Stimulated activated CD4-positive, alpha-beta T cell treated with anti-CD3 and anti-CD28 coated beads, Interleukin-1b, Interleukin-23, amount 100 ng/mL, for 48 hours (primary cell): ENCODE data around the gene SGMS2.
A peak's percentile ranks its signal among the peaks of the same experiment; 100 is the strongest.

Experiments used
- DNase-seq: peaks from one replicate; pipeline ENCODE4 v3.0.0-alpha.2; 2020

Gene SGMS2

GRCh38 chr4:107831140-107831539 lies 6.4 kb downstream of the SGMS2 start:
- no peak for DNase-seq

- no peak for DNase-seq
Observed at GRCh38 chr4:107832275-107832807, 7.6 kb downstream of the SGMS2 start.

- no peak for DNase-seq
Observed at GRCh38 chr4:107834241-107834794, 9.6 kb downstream of the SGMS2 start.

- DNase-seq, result no peak
Observed at GRCh38 chr4:107835406-107835805, 10.7 kb downstream of the SGMS2 start.

- no peak for DNase-seq
Observed at GRCh38 chr4:107837317-107837716, 12.6 kb downstream of the SGMS2 start.

- no peak for DNase-seq
Observed at GRCh38 chr4:107837776-107838618, 13.3 kb downstream of the SGMS2 start.

- DNase-seq, result no peak
Observed at GRCh38 chr4:107838861-107839565, 14.3 kb downstream of the SGMS2 start.

GRCh38 chr4:107843391-107843790 lies 18.7 kb downstream of the SGMS2 start:
- DNase-seq, result no peak

GRCh38 chr4:107845681-107846080 lies 20.9 kb downstream of the SGMS2 start:
- no peak for DNase-seq

- no peak for DNase-seq
Observed at GRCh38 chr4:107850438-107850837, 25.7 kb downstream of the SGMS2 start.

GRCh38 chr4:107853444-107854355 lies 29.0 kb downstream of the SGMS2 start:
- DNase-seq, result no peak

GRCh38 chr4:107854356-107855022 lies 29.8 kb downstream of the SGMS2 start:
- no peak for DNase-seq

- DNase-seq, result no peak
Observed at GRCh38 chr4:107855723-107856122, 31.0 kb downstream of the SGMS2 start.

GRCh38 chr4:107856901-107857300 lies 32.2 kb downstream of the SGMS2 start:
- no peak for DNase-seq

GRCh38 chr4:107857741-107858140 lies 33.0 kb downstream of the SGMS2 start:
- no peak for DNase-seq

- no peak for DNase-seq
Observed at GRCh38 chr4:107858158-107858742, 33.5 kb downstream of the SGMS2 start.

GRCh38 chr4:107862658-107863057 lies 37.9 kb downstream of the SGMS2 start:
- DNase-seq, result peak; percentile 5

- no peak for DNase-seq
Observed at GRCh38 chr4:107863416-107863815, 38.7 kb downstream of the SGMS2 start.

GRCh38 chr4:107863850-107864371 lies 39.2 kb downstream of the SGMS2 start:
- DNase-seq, result peak; percentile 39

- DNase-seq, result no peak
Observed at GRCh38 chr4:107866726-107867125, 42.0 kb downstream of the SGMS2 start.

GRCh38 chr4:107870236-107870635 lies 45.5 kb downstream of the SGMS2 start:
- DNase-seq, result no peak
